GM12873 (cell line): ENCODE data around the gene FRMD4A.

ENCODE experiments used
- TF ChIP-seq, protein P1 (sequence below): IDR thresholded peaks from 2 replicates; pipeline ENCODE4 v1.5.1; 2012; ENCODE audit warnings: low read depth, mild to moderate bottlenecking, moderate library complexity, low read length, control low read depth; ENCODE audit not compliant: insufficient read depth; ENCODE audit errors: missing control alignments

Gene FRMD4A

DNA sequence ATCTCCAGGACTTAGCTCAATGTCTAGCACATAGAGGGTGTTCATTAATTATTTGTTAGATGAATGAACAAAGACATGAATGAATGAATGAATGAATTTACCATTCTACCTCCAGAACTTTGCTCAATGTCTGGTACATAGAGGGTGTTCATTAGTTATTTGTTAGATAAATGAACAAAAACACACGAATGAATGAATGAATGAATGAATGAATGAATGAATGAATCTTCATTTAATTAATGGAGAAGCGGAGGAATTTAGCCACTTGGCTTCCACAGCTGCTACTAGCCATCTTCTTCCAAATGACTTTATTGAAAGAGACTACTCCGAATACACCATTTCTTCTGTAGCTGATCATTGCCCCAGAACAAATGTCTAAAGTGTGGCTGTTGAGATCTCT lies 368.9 kb downstream of the FRMD4A start:
- TF ChIP-seq, protein P1, sequence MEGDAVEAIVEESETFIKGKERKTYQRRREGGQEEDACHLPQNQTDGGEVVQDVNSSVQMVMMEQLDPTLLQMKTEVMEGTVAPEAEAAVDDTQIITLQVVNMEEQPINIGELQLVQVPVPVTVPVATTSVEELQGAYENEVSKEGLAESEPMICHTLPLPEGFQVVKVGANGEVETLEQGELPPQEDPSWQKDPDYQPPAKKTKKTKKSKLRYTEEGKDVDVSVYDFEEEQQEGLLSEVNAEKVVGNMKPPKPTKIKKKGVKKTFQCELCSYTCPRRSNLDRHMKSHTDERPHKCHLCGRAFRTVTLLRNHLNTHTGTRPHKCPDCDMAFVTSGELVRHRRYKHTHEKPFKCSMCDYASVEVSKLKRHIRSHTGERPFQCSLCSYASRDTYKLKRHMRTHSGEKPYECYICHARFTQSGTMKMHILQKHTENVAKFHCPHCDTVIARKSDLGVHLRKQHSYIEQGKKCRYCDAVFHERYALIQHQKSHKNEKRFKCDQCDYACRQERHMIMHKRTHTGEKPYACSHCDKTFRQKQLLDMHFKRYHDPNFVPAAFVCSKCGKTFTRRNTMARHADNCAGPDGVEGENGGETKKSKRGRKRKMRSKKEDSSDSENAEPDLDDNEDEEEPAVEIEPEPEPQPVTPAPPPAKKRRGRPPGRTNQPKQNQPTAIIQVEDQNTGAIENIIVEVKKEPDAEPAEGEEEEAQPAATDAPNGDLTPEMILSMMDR, result no peak

- TF ChIP-seq, protein P1, result no peak
These were observed 369.6 kb downstream of the FRMD4A start for GRCh38 chr10:13961097-13961496.

GRCh38 chr10:13960603-13961002 lies 370.1 kb downstream of the FRMD4A start:
- TF ChIP-seq, protein P1, result no peak

DNA sequence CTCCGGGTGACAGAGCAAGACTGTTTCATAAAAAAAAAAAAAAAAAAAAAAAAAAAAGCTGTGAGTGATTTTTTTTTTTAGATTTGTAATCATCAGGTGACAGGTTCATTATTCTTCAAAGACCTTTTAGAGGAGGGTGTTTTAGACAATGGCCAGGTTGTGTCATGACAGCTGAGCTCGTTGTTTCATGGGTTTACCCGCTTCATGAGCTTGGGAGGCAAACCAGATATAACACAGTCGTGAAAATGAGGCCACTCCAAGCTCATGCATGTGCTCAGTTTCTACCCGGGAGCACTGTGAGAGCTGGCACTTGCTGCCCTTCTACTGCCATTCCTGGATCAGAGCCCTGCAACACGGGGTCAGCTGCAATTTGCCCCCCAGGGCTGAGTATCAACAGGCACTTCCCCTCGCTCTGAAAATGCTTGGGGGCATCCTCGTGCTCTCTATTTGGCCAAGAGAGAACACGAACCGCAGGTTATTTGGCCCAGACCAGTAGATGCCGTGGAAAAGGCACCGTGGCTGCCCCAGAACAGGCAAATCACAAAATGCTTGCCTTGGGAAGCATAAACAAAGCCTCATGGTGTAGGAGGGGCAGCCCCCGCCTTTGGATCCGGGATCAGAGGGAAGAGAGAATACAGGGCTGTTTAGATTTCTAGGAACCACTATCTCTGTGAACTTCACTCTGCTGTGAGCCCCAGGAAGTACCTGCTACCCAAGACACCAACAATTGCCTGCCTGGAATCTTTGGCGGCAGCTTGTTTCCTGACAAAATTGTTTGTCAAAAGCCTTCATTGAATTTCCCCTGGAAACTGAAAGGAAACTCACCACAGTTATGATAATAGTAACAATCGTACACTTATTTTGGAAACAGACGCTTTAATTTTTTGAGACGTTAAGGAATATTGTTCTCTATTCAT lies 371.0 kb downstream of the FRMD4A start:
- TF ChIP-seq, protein P1, result no peak

GRCh38 chr10:13957856-13958255 lies 372.9 kb downstream of the FRMD4A start:
- TF ChIP-seq, protein P1, result no peak

DNA sequence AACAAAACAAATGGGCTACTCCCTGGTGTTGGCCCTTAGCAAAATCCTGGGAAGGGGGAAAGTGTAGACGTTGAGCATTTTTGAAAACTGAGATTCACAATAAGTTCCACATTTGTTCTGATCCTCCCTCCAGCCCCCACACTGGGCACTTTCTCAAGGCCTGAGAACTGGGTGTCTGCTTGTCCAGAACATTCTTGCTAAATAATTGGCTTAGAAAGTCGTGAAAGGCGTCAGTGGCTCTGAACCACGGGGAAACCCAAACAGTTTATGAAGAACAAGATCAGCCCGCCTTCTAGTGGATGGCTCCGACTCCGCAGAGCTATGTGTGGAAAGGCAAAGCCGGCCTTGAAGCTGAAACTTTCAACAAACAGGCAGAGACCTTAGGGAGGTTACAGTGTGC lies 373.9 kb downstream of the FRMD4A start:
- TF ChIP-seq, protein P1, result no peak

GRCh38 chr10:13955409-13956068 lies 375.2 kb downstream of the FRMD4A start:
- TF ChIP-seq, protein P1, result no peak
